Mesothelial cell of epicardium (in vitro differentiated cells): ENCODE measurements around the gene ELMO1. TPM values are rescaled to one million over a fixed set of nuclear protein-coding genes. Genes with fewer than 3 reads are reported as not detected.

Source experiments
- DNase-seq, 2 experiments: peaks; one replicate each; pipeline ENCODE4 v3.0.0; 2021; ENCODE audit warnings: low spot score in 2 of 2; ENCODE audit not compliant: unreplicated experiment in 2 of 2
- H3K27ac Mint-ChIP-seq: 2 replicates; pipeline ENCODE4 v1.8.0; 2021; ENCODE audit warnings: mixed read lengths
- H3K27me3 Mint-ChIP-seq: 2 replicates; pipeline ENCODE4 v1.8.0; 2021; ENCODE audit warnings: low read depth, mixed read lengths
- H3K36me3 Mint-ChIP-seq: 2 replicates; pipeline ENCODE4 v1.8.0; 2021; ENCODE audit warnings: mixed read lengths
- H3K4me1 Mint-ChIP-seq: 2 replicates; pipeline ENCODE4 v1.8.0; 2021; ENCODE audit warnings: mixed read lengths
- H3K4me3 Mint-ChIP-seq: 2 replicates; pipeline ENCODE4 v1.8.0; 2021; ENCODE audit warnings: mild to moderate bottlenecking, moderate library complexity, mixed read lengths
- H3K9me3 Mint-ChIP-seq: 2 replicates; pipeline ENCODE4 v1.8.0; 2021; ENCODE audit warnings: mixed read lengths
- total RNA-seq: library from RNA; stranded (reverse); gene quantifications from 3 replicates; pipeline ENCODE4 v1.2.1, GENCODE V29; 2021
- TF ChIP-seq, protein P1 (sequence below): fragments of 200-600 bp; sonication (generic); IDR thresholded peaks from one replicate; pipeline ENCODE4 v1.5.0; 2021; ENCODE audit warnings: antibody characterized with exemption; ENCODE audit not compliant: unreplicated experiment

The ELMO1 gene
- total RNA-seq, 1 donor from 2014 or later: 9.6 TPM

DNA sequence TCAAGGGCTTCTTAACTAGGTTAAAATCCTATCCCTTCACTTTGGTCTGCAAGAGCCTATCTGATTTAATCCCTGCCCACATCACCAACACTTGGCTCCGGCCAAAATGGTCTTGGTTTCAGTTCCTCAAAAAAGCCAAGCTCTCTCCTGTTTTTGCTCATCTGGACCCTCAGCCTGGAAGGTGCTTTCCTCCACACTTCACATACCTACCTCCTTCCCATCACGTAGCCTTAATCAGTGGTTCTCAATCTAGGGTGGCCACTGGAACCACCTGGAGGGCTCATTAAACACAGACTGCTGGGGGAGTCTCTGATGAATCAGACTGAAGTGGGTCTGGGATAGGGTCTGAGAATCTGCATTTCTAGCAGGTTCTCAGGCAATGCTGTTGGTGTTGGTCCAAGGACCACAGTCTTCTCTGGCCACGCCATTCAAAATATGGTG, 497.4 kb downstream of the ELMO1 start:
- Mint-ChIP-seq H3K27me3 (no peaks in the 10 kb centered on the region), H3K36me3 (no peaks in the 10 kb centered on the region), H3K4me3 (no peak overlapping the region), H3K27ac (no peak overlapping the region), H3K4me1 (peaks cover 5% of the 10 kb centered on the region), H3K9me3 (peaks cover 5% of the 10 kb centered on the region)
- TF ChIP-seq, protein P1, sequence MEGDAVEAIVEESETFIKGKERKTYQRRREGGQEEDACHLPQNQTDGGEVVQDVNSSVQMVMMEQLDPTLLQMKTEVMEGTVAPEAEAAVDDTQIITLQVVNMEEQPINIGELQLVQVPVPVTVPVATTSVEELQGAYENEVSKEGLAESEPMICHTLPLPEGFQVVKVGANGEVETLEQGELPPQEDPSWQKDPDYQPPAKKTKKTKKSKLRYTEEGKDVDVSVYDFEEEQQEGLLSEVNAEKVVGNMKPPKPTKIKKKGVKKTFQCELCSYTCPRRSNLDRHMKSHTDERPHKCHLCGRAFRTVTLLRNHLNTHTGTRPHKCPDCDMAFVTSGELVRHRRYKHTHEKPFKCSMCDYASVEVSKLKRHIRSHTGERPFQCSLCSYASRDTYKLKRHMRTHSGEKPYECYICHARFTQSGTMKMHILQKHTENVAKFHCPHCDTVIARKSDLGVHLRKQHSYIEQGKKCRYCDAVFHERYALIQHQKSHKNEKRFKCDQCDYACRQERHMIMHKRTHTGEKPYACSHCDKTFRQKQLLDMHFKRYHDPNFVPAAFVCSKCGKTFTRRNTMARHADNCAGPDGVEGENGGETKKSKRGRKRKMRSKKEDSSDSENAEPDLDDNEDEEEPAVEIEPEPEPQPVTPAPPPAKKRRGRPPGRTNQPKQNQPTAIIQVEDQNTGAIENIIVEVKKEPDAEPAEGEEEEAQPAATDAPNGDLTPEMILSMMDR: no peak
- DNase-seq: no peak

DNA sequence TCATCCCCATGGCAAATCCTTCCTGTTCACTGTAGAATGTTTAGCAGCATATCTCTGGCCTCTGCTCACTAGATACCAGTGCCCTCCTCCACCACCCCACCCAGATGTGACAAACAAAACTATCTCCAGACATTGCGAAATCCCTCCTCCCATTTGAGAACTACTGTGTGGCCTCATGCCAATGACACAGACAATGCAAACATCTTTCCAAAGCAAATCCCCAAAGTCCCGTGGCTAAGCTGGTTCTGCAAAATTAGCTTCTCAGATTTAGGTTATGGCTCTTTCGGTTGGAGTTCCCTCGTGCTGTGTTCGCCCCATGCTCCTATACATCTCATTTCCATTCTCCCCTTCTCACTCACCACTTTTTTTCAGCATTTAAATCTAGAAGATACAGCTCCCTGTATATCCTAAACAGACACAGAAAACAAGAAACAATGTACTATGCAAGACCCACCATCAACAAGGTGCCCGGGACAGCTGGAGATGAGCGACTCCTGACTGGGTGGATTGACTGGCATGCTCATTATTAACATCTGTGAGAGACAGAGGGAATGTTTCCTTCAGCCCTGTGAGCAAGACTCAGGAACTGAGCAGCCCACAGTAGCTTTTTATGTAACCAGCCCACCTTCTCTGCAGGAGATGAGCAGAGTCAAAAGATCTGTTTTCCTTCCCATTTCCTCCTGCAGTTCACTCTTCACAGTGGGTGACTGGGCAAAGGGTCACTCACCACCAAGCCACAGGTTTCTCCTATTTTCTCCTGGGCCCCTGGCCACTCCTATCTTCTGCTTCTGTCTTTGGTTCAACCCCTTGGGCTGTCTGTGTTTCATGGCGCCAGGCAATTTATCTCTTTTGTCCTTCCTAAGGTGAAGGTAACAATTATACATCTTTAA, 498.7 kb downstream of the ELMO1 start:
- H3K4me3 Mint-ChIP-seq: no peak overlapping the region
- H3K4me1 Mint-ChIP-seq: peaks cover 5% of the 10 kb centered on the region
- H3K27ac Mint-ChIP-seq: no peak overlapping the region
- TF ChIP-seq, protein P1: no peak
- no peaks in the 10 kb centered on the region for H3K36me3 Mint-ChIP-seq
- H3K9me3 Mint-ChIP-seq: peaks cover 5% of the 10 kb centered on the region
- no peaks in the 10 kb centered on the region for H3K27me3 Mint-ChIP-seq
- DNase-seq: no peak

- Mint-ChIP-seq H3K27me3 (no peaks in the 10 kb centered on the region), H3K9me3 (peaks cover 4% of the 10 kb centered on the region), H3K36me3 (no peaks in the 10 kb centered on the region), H3K4me3 (no peak overlapping the region), H3K27ac (no peak overlapping the region), H3K4me1 (peaks cover 5% of the 10 kb centered on the region)
- DNase-seq: no peak
- TF ChIP-seq, protein P1: no peak
Observed at GRCh38 chr7:36946401-36946739, 502.3 kb downstream of the ELMO1 start.

GRCh38 chr7:36945612-36946400, 502.9 kb downstream of the ELMO1 start:
- H3K27me3 Mint-ChIP-seq: no peaks in the 10 kb centered on the region
- H3K4me3 Mint-ChIP-seq: no peak overlapping the region
- no peaks in the 10 kb centered on the region for H3K9me3 Mint-ChIP-seq
- DNase-seq: no peak
- no peaks in the 10 kb centered on the region for H3K36me3 Mint-ChIP-seq
- peaks cover 5% of the 10 kb centered on the region for H3K4me1 Mint-ChIP-seq
- no peak overlapping the region for H3K27ac Mint-ChIP-seq
- TF ChIP-seq, protein P1: no peak

- TF ChIP-seq, protein P1: no peak
Observed at GRCh38 chr7:36944838-36945237, 503.8 kb downstream of the ELMO1 start.

More at GRCh38 chr7:36944838-36945237, 503.8 kb downstream of the ELMO1 start:
- Mint-ChIP-seq H3K4me1 (peaks cover 3% of the 10 kb centered on the region), H3K27me3 (no peaks in the 10 kb centered on the region), H3K9me3 (peaks cover 2% of the 10 kb centered on the region), H3K4me3 (no peak overlapping the region), H3K27ac (no peak overlapping the region), H3K36me3 (no peaks in the 10 kb centered on the region)
- no peak for DNase-seq
